GM10248 (cell line): ENCODE results near the gene OR5B17.

ENCODE experiments used
- CTCF ChIA-PET: fragments of 300-600 bp; sonication (Branson Sonifier 250); formaldehyde crosslinking; extraction: SDS; loops from one replicate; lab custom pipeline; 2021; ENCODE audit warnings: antibody characterized with exemption; lab: Yijun Ruan, JAX
- POLR2A ChIA-PET: fragments of 350-650 bp; sonication (Branson Sonifier 250); formaldehyde crosslinking; extraction: SDS; loops from one replicate; lab custom pipeline; 2020; ENCODE audit warnings: antibody characterized with exemption; lab: Yijun Ruan, JAX
- DNase-seq: peaks from one replicate; pipeline ENCODE4 v3.0.0; 2012; ENCODE audit errors: extremely low spot score
- TF ChIP-seq, protein P1 (sequence below): IDR thresholded peaks from 2 replicates; pipeline ENCODE4 v1.5.1; 2012; ENCODE audit warnings: mild to moderate bottlenecking, low read depth; ENCODE audit errors: extremely low read depth, missing control alignments, control extremely low read depth

OR5B17 gene

DNA sequence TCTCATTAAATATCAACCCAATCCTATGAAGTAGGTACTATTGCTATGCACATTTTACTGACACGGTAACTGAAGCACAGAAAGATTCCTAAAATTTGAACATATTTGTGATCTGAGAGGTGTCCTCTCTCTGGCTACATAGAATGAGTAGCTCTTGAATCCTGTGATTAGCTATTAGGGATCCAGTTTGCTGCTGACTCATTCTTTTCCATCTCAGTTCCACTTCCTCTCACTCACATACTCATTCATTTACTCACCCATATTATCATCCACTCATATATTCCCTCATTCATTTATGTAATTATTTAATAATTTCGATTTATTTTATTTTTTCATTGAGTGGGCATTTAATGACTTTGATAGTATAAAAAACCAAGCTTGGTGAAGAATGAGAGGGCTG, 42.7 kb downstream of the OR5B17 start:
- TF ChIP-seq, protein P1, sequence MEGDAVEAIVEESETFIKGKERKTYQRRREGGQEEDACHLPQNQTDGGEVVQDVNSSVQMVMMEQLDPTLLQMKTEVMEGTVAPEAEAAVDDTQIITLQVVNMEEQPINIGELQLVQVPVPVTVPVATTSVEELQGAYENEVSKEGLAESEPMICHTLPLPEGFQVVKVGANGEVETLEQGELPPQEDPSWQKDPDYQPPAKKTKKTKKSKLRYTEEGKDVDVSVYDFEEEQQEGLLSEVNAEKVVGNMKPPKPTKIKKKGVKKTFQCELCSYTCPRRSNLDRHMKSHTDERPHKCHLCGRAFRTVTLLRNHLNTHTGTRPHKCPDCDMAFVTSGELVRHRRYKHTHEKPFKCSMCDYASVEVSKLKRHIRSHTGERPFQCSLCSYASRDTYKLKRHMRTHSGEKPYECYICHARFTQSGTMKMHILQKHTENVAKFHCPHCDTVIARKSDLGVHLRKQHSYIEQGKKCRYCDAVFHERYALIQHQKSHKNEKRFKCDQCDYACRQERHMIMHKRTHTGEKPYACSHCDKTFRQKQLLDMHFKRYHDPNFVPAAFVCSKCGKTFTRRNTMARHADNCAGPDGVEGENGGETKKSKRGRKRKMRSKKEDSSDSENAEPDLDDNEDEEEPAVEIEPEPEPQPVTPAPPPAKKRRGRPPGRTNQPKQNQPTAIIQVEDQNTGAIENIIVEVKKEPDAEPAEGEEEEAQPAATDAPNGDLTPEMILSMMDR = no peak
- no peak for DNase-seq
- ChIA-PET CTCF (no interaction called here), POLR2A (no interaction called here)
